Activated CD4-positive, alpha-beta T cell treated with anti-CD3 and anti-CD28 coated beads for 1 hour (primary cell): ENCODE data around the gene KRTAP26-1.

Experiments used
- DNase-seq: peaks from one replicate; pipeline ENCODE4 v3.0.0-alpha.2; 2020

KRTAP26-1 gene, protein sequence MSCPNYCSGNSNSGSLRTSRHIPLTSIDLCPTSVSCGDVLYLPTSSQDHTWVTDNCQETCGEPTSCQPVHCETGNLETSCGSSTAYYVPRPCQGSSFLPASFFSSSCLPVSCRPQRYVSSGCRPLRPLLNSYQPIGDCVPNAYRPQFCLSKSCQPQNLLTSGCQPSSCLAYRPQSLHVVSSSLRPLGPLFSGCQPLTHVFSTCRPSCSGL

DNA sequence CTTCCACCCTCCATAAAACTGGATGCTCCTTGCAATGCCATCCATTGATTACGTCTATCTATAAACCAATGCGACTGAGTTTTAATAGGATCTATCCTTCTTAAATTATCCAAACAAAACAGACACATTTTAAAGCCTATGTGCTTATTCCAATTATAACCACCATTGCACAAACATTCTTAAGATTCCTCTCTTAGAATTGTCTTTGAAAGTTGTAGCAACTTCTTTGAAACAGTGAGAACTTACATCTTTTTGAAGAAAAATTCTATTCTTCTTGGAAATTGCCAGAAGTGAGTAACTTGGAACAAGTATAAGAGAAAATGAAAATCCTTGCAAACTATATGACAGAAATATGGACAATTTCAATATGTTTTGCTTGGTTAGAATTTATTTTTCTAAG, at the start of gene KRTAP26-1:
Gene KRTAP26-1, minus strand, starts transcription at position 101 of the 400 bp plus-strand sequence. CDS start 280 bp downstream, outside the sequence.
- no peak for DNase-seq

DNA sequence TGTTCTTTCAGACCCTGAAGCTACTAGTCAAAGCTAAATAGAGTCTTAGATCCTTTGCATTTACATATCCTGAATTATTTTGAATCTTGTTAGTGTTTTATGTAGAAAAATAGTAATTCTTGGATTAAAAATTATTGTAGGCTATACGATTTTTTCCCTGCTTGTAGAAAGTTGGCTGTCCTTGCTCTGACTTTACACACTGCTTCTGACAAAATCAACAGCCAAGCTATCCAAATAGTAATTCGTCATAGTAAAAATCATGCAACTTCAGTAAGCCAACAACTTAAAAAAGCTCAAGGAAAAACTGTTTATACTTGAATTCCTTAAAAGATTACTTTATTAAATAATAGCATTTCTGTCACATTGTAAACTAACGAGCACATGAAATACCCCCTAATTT, 35.8 kb upstream of the KRTAP26-1 start:
- DNase-seq: no peak

DNA sequence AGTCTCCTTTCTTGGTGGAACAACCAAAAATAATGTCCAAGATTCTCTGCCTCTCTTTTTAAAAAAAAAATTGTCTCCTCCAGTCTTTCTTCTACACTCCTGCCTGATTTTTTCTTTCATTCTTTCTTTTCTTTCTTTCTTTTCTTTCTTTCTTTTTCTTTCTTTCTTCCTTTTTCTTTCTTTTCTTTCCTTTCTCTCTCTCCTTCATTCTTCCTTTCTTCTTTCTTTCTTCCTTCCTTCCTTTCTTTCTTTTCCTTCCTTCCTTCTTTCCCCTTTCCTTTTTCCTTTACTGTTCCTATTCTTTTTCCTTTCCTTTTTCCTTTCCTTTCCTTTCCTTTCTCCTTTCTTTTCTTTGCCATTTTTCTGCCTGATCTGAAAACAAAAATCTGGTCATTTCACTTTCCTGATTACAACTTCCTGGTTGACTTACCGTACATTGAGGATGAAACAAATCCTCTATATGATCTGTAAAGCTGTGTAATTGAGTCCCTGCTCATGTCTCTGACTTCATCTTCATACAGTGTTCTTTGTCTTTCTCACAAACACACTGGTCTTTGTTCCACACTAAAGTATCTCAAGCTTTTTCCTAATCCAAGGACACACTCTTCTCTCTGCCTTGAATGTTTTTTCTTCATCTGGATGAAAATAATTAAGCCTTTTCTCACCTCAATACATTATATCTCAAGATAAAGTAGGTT, 34.3 kb upstream of the KRTAP26-1 start:
- DNase-seq: no peak

DNA sequence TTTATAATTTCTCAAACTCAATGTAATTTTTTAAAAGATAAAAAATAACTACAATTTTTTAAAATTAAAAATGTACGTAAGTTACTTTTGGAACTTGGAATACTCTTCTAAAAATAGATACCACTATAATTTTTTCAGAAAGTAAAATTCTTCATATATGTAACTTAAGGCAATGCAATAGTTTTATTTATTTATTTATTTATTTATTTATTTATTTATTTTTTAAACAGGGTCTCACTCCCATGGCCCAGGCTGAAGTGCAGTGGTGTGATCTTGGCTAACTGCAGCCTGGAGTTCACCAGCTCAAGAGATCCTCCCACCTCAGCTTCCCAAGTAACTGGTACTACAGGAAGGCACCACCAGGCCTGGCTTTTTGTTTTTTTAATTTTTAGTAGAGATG, 31.4 kb upstream of the KRTAP26-1 start:
- no peak for DNase-seq

DNA sequence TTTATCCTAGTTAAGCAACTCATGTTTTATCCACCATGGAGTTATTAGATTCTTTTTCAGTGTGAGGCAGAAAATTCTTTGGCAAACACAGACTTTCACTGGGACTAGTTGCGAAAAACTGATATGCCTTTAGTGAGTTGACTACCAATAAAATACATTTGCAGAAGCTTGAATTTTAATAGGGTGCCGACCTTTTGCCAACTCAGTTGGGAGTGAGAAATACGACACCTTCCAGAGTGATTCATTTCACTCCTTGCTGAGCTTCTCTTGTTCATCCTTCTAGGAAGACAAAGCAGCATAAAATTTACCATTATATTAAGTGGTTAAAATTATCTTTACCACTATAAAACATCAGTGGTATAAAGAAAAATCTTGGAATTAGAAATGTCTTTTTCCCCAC, 29.5 kb upstream of the KRTAP26-1 start:
- no peak for DNase-seq

DNA sequence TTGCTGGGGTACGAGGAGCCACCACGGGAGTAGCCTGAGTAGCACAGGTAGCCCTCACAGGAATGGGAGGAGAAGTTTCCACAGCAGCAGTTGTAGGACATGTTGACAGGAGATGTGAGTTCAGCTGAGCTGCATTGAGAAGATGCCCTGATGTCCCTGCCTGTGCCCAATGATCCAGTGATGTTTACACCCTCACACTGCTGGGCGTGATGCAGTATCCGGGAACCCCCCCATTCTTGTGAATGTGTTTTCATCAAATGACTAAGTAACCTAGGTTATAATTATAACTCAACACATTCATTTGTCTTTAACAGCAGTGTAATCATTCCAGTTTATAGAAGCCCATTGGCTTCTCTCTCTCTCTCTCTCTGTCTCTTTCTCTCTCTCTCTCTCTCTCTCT, 28.4 kb upstream of the KRTAP26-1 start, which contains the start of gene KRTAP23-1:
Gene KRTAP23-1, minus strand, starts transcription at position 101 of the 400 bp plus-strand sequence. Its CDS starts 0 bp downstream, at position 101.
- DNase-seq: no peak

DNA sequence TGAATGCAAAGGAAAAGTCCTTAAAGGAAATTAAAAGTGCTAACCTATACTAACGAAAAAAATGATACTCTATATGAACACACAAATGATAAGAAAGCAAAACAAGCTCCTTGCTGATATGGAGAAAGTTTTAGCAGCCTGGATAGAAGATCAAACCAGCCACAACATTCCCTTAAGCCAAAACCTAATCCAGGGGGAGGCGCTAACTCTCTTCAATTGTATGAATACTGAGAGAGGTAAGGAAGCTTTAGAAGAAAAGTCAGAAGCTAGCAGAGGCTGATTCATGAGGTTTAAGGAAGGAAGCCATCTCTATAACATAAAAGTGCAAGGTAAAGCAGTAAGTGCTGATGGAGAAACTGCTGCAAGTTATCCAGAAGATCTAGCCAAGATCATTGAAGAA, 24.9 kb upstream of the KRTAP26-1 start:
- DNase-seq: no peak

DNA sequence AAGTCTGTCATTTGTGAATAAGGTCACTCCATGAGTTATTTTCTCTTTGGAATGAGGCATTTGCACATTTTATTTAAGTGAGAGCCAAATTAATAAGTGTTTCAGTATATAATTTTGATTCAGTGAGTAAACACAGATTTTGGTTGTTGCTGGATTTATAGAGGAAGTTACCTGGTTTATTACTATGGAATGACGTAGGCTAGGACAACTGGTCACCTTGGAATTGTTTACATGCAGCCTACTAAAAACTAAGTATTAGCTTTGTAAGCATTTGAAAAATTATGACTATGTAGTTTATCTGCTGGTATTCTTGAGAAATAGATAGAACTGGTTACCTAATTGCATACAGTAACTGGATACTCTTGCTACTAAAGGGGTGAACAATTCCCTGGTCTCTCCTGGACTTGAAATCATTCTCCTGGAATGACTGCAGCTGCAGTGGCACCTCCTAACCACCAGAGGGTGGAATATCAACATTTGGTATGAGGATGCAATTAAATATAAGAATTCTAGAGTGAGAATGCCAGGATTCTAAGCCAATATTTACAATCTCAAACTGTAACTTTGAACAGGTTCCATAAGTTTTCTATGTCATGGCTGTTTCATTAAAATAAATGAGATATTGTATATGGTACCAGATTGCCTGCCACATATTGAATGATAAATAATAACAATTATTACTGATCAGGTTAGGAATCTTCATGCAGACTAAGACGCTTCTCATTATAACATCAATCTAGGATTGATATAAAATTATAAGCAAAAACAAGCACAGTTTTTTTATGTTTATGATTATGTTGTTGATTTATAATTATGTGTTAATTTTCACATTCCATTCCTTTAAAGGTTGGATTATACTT, 20.8 kb upstream of the KRTAP26-1 start:
- no peak for DNase-seq

DNA sequence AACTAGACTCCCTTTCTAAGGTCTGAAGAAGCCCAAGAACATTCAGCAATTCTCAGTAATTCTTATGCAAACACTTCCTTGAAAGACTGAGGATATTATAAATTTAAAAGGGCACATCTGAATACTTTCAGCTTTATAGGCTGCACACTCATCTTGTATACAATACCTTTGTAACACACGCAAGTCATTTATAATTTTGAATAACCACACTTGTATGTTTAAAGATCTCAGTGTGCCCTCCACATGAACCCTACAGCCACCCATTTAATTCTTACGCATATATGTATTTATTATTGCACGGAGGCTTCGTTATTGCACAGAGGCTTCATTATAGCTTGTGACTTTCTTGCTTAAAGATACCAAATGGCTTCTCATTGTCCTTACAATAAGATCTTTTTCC, 18.6 kb upstream of the KRTAP26-1 start:
- DNase-seq: no peak

DNA sequence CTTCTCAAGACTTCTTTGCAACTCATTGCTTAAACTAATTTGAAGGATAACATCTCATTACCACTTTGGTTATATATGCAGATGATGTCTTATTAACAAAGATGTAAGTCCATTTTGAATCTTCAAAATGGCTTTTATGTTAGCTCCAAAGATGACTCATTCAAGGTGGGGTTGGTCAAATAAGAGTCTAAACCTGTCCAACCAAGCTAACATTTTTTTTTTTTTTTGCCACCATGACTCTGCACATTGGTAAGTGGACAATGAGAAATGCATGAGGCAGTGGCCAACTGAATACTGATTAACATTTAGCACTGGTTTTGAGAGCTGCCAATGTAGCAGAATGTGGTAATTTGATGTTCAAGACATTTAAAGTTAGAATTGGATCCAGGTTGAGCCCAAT, 17.7 kb upstream of the KRTAP26-1 start:
- no peak for DNase-seq

DNA sequence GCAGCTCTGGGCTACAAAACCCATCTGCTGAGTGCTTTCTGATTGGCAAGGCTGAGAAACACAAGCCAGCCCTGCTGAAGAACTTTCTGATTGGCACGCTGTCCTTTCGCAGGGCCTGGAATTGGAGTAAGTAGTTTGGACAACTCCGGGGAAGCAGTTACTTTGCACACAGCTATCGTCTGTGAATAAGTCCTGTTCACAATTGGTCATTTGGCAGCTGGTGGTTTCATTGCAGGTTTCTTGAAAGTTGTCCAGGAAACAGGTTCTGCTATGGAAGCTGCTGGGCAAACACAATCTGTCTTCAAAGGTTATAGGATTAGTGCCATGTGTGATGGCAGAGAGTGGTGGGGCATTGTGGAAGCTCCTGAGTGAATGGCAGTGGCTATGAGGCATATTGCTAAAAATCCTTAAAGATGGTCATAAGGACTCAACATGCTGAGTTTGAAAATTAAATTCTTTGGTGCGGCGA, 17.2 kb upstream of the KRTAP26-1 start, which contains the start of gene KRTAP27-1:
Gene KRTAP27-1, minus strand, starts transcription at position 419 of the 469 bp plus-strand sequence. Its CDS starts 26 bp downstream, at position 393.
- DNase-seq: no peak

DNA sequence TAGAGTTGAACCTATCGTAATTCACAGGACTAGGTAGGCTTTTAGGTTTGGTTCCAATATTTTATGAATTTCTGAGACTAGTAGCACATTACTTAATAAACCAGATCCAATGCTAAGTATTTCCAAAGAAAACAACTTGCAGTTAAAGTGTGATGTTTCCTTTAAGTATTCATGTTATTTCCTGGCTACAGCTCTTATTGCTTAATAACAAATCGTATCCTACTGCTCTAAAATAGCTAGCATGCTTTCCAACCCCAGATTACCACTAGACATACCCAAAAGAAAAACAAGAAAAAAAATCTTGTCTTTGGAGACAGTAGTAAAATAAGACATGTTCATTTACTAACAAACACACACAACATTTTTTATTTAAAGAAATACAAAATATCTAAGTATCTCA, 16.5 kb upstream of the KRTAP26-1 start:
- no peak for DNase-seq

DNA sequence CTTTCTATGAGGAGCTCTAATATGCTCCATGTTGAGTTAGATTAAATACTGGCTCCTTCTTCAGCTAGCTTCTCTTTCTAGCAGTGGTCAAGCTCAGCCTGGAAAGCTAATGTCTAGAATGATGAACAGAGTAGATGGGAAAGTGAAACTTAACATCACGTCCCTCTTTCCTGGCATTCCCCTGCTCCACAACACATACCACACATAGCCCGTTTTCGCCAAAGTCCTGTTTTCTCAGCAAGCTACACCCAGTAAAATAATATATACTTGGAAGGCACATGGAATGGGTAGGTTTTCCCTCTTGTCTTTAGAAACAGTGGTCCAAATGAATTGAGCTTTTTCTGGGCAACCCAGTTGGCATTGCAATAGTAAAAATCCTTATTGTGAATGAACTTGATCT, 13.6 kb upstream of the KRTAP26-1 start:
- DNase-seq: no peak

DNA sequence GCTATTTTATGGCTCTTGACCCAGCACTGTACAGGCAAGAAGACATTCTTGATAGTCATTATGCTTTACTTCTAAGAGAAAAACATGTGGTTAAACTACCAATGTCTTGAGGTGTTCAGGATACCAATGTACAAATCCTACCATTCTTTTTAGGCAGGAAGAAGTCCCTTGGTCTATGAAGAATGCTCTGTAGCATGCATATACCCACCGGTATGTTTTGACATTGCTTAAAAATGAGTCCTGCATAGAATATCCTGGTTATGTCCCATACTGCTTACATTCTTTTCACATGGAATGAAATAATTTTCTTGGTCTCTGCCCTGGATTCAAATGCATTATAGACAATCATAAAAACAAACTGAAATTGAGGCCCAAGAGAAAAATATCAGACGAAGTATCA, 12.6 kb upstream of the KRTAP26-1 start:
- no peak for DNase-seq

DNA sequence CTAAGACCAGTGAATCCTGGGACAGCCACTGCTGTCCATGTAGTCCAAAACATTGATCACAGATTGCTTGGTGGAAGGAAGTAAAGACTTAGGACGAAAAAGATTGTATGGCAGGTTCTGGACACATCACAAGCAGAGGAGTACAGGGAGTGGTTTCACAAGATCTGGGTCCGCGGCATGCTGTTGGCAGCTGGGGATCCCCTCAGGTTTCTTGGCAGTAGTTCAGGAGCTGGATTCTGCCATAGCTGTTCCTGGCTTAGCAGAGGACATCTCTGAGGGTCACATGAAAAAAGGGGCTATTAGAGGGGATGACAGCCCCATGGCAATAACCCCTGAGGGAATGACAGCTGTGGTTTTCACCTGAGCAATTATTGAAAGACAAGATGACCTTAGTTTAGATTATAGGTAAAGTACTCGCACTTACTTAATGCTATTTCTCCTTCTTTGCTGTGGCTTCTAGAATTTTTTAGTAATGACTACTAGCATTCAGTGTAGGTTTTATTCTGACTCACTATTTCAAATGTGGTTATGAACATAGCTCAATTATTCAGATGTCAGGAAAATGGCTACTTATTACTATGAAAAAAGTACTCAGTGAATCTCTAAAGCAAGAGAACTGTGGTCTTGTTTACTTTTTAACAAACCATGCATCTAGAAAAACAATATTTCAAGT, 9.2 kb upstream of the KRTAP26-1 start:
- no peak for DNase-seq

DNA sequence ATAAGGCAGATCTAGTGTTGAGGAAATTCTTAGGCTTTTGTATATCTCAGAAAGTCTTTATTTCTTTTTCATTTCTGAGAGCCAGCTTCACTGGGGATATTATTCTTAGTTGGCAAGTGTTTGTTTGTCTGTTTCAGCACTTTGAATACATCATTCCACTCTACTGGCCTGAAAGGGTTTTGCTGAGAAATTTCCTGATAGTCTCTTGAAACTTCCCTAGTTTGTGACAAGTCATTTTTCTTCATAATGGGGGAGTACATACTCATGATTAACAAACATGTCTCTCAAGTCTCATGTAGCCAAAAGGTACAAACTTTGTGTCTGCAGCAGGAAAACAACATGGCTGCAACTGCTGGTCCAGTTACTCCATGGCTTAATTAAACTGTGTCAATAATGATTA, 6.3 kb upstream of the KRTAP26-1 start:
- no peak for DNase-seq

DNA sequence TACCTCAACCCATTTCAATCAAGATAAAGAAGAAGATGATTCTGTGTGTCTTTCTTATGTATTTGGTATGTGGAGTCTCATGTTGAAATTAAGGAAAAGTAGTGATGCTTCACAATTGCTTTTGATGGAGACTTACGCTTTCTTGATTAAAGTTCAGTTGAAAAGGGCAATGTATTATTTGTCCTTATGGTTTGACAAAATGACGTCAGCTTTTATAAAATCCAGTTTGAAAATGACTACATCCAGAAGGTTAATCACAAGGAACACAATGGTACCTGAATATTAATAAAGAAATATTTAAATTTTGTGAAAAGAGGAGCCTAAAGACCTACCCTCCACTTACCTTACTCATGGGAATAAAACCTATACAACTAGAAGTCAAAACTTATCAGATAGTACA, 4.4 kb downstream of the KRTAP26-1 start:
- DNase-seq: no peak

DNA sequence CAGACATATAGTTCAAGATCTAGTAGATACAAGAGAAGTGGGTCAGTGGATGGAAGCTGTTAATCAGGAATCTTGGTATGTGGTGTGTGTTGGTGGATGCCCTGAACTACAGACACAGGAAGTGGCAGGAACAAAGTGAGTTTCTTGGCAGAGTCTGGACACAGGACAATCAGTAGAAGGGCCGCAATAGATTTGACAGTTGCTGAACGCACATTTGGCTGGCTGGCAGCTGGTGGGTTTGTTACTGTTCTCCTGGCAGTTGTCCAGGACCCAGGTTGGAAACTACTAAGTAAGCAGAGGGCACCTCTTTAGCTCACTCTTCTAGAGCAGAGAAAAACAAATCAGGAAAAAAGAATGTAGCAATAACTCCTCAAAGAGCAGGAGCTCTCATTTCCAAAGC, 13.2 kb downstream of the KRTAP26-1 start:
- no peak for DNase-seq

DNA sequence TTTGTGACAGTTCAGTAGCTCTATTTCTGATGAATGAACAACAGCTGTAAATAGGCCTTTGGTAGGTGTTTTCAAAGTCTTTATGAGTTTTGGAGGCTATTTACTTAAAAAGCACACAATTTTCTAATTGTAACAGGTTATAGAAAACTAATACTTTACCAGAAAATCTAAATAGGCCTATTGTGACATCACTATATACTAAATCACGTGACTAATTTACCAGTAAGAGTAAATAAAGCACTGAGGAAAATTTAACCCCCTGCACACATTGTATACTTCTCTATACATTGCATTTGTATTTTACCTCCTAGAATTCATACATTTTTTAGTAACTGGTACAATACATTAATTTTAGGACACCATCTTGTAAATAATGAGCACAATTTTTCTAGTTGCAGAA, 15.0 kb downstream of the KRTAP26-1 start:
- no peak for DNase-seq

DNA sequence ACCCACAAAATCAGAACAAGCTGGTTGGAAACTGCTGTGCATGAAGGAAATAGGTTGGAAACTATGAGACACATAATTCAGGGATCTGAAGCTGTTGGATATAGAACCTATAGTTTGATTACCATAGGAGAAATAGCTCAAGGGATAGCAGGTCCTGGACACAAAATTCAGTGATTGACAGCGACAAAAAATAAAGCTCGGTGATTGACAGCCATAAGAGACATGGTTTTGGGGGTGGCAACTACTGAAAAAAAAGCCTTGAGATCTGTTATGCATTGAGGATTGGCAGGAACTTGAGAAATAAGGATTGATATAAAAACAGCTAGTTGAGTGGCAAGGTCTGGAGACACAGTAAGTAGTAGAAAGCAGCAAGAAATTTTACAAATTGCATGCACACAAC, 30.9 kb downstream of the KRTAP26-1 start, which contains the start of gene KRTAP25-1:
Gene KRTAP25-1, minus strand, starts transcription at position 300 of the 400 bp plus-strand sequence. Its CDS starts 24 bp downstream, at position 276.
- no peak for DNase-seq

DNA sequence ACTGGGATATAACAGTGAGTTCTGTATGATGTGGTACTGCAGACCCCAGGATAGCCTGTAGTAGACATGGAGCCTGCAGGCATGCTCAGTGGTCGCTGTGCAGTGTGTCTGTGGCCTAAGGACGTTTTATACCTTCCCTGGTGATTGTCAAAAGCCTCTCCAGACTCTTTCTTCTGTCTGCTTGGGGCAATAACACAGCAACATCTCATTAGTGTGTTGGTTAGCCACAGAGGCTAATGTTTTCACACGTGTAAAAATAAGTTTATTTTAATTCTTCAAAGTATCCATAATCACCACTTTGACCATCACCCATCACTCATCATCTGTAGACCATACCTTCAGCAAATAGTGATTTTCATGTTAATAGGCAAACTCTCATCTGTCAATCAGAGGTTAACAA, 37.3 kb downstream of the KRTAP26-1 start, which contains the start of gene KRTAP24-1:
Gene KRTAP24-1, minus strand, starts transcription at position 101 of the 400 bp plus-strand sequence. Its CDS starts 18 bp downstream, at position 83.
- no peak for DNase-seq

DNA sequence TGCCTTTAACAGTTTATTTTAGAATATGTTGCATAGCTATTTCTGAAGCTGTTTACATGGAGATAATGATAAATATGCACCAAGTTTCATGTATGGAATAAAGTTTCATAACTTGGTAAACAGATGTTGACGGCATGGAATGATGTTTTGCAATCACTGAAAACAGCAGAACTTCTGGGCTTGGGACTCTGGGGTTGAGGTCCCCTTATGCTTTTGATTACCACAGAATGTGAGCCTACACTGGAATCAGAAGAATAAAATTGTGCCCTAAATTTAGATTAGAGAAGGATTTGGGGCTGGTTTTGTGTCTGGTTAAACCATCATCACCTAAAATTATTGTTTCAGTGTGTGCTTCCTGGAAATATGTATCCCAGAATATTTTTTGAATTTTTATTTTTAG, 48.5 kb downstream of the KRTAP26-1 start:
- DNase-seq: no peak

DNA sequence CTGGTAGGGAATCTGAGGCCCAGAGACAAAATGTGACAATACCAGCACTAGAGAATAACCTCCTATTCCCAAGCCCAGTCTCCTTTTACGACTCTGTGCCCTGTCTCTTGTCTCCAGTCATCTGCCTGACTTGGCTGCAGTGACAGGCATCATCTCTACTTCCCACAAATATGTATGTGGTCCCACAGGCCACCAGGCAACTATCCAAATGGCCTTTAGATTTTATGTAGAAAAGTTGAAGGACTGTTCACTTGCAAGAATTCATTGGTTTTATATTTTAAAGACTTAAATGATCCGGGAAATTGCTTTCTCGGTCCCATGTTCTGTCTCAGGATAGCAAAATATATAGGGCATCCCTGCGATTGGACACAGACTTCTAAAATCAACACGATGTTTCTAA, 49.0 kb downstream of the KRTAP26-1 start:
- DNase-seq: no peak
